Activated CD4-positive, alpha-beta T cell treated with anti-CD3 and anti-CD28 coated beads, Interleukin-2, Interleukin-4, amounts not matched to agents 100 ng/mL and 50 ng/mL, durations not matched to agents 16 hours and 8 hours (primary cell): ENCODE measurements around the gene LGALS7.
"Not testable (repeated sequence)": the region's sequence is repeated elsewhere in the genome, so short reads cannot be mapped to it uniquely, and the experiment has no call there.

Source experiments
- DNase-seq: peaks from one replicate; pipeline ENCODE4 v3.0.0-alpha.2; 2020; ENCODE audit warnings: low spot score

Gene LGALS7

DNA sequence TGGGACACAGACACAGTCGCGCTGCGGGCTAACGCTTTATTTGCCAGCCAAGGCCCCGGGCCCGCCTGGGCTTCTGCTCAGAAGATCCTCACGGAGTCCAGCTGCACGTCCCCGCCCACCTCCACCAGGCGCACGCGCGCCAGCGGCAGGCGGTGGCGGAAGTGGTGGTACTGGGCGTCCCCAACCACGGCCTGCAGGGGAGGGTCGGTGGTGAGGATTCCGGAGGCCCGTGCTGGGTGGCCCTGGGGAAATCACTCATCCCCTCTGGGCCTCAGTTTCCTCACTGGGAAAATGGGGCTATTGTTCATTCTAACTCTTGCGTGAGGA, 2.4 kb downstream of the LGALS7 start:
- not testable (repeated sequence) for DNase-seq

DNA sequence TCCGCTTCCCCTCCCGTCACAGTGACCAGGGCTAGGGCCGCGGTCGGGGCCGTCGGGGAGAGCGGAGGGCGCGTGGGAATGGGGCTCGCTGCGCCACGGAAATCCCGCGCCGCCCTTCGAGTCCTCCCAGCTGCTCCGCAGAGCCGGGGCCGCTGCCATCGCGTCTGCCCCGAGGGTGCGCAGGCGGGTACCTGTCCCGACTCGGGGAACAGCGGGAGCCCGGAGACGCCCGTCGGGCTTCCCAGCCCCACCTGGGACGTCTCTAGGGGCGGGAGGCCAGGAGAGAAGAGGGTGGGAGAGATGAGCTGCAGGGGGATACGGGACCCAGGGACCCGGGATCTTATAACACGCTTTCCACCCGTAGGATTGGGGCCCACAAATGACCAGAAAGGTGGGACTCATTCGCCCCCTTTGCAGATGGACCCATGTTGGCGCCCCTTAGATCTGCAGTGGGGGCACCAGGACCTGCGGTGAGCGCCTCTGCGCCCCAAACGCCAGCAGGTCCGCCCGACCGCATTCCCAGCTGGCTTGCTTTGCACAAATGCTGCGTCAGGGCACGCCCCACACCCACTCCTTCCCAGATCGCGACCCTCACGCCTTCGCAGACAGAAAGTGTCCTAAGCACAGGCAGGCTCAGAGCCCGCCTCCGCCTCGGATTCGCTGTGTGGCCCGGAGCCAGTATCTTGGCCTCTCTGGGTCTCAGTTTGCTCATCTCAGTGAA, 2.9 kb downstream of the LGALS7 start:
- DNase-seq = not testable (repeated sequence)

DNA sequence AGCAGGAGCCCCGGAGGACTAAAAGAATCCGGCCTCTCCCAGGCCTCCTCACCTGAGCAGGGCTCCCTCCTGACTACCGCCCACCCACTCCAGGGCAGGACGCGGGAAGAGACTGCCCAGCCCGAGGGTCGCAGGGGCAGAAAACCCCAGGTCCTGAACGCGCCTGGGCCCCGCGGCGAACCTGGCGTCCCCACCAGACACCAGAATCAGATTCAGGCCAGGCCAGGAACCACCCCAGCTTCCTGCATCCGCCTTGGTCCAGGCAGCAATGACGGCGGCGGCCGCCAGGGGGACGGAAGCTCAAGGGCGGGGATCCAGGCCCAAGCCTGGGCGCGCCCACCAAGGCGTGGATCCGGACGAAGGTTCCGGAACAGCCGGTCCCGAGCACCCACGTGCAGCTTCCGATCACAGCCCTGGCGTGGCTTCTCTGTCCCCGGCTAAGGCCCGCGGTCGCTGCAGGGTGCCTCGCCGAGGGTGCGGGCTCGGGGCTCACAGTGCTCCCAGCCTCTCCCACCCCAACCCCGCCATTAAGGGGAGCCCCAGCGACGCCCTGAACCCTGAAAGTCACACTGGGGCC, 3.6 kb downstream of the LGALS7 start:
- peak; percentile 90 for DNase-seq

DNA sequence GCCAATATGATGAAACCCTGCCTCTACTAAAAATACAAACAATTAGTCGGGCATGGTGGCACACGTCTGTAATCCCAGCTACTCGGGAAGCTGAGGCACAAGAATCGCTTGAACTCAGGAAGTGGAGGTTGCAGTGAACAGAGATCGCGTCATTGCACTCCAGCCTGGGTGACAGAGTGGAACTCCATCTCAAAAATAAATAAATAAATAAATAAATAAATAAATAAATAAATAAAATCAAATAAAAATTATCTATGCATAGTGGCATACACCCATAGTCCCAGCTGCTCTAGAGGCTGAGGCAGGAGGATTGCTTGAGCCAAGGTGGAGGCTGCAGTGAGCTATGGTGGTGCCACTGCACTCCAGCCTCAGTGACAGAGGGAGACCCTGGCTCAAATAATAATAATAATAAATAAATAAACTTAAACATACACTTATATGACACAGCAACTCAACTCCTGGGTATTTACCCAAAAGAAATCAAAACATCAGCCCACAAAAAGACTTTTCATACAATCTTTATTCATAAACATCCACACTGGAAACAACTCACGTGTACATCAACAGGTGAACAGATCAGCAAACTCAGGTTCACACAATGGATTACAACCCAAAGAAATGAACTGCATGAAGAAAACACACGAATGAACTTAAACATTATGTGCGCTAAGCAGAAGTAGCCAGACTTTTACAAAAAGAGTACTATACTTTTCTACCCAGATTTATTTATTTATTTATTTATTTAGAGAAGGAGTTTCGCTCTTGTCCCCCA, 6.9 kb downstream of the LGALS7 start:
- no peak for DNase-seq

DNA sequence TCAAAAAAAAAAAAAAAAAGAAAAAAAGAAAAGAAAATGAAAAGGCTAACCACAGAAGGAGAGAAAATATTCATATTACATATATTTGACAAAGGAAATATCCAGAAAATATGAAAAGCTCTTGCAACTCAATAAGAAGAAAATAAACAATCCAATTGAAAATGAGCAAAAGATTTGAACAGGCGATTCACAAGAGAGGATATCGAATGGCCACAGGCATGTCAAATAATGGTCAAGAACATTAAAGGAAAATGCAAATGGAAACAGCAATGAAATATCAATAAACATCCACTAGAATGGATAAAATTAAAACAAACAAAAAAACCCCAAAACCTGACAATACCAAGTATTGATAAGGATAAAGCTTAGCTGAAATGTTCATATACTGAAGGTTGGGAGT, 8.1 kb downstream of the LGALS7 start:
- no peak for DNase-seq

DNA sequence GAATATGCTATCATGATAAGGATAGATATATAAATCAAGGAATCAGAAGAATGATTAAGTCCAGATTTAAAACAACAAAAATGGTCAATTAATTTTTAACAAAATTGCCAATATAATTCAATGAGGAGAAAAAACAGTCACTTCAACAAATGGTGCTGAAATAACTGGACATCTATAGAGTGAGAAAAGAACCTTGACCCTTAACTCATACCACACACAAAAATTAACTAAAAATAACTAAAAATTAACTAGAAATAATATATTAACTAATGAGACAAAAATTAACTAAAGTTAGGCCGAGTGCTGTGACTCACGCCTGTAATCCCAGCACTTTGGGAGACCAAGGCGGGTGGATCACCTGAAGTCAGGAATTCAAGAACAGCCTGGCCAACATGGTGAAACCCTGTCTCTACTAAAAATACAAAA, 9.5 kb downstream of the LGALS7 start:
- DNase-seq = no peak

DNA sequence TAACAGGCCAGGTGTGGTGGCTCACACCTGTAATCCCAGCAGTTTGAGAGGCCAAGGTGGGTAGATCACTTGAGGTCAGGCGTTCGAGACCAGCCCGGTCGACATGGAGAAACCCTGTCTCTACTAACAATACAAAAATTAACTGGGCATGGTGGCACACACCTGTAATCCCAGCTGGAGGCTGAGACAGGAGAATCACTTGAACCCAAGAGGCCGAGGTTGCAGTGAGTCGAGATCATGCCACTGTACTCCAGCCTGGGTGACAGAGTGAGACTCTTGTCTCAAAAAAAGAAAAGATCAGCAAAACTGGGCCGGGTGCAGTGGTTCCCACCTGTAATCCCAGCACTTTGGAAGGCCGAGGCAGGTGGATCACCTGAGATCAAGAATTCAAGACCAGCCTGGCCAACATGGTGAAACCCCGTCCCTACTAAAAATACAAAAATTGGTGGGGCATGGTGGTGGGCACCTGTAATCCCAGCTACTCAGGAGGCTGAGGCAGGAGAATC, 11.4 kb downstream of the LGALS7 start:
- DNase-seq = not testable (repeated sequence)

DNA sequence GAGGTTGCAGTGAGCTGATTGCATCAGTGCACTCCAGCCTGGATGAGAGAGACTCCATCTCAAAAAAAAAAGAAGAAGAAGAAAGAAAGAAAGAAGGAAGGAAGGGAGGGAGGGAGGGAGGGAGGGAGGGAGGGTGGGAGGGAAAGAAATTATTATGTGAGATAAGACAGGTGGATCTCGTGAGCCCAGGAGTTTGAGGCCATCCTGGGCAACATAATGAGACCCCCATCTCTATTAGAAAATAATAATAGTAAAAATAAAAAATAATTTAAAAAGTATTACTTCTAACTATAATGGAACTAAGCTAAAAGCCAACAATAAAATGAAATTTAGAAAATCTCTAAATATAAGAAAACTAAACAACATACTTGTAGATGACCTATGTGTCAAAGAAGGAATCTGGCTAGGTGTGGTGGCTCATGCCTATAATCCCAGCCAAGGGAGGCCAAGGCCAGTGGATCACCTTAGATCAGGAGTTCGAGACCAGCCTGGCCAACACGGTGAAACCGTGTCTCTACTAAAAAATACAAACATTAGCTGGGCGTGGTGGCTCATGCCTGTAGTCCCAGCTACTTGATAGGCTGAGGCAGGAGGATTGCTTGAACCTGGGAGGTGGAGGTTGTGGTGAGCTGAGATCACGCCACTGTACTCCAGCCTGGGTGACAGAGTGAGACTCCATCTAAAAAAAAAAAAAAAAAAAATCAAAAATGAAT, 12.4 kb downstream of the LGALS7 start:
- not testable (repeated sequence) for DNase-seq

DNA sequence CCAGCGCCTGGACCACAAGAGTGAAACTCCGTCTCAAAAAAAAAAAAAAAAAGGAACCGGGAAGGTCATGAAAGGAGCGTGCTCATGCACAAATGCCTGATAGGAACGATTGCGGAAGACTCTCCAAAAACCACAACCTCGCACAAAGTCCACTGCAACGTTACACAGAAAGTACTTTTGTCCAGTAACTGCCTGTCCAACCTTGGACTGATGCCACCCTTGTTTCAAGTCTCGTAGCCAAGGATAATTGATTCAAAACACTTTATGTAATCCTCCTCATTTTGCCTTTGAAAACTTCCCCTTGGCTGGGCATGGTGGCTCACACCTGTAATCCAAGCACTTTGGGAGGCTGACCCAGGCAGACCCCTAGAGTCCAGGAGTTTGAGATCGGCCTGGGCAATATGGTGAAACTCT, 13.7 kb downstream of the LGALS7 start:
- DNase-seq = no peak

DNA sequence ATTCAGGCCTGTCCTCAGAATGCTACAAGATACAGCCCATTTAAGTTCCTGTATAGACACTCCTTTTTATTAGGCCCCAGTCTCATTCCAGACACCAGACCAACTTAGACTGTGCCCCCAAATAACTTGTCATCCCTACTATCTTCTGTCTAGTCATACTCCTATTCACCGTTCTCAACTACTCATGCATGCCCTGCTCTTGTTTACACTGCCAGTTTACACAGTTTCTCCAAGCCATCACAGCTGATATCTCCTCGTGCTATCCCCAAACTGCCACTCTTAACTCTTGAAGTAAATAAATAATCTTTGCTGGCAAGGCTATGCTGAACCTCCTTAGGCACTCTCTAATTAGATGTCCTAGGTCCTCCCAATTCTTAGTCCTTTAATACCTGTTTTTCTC, 19.1 kb downstream of the LGALS7 start:
- not testable (repeated sequence) for DNase-seq

DNA sequence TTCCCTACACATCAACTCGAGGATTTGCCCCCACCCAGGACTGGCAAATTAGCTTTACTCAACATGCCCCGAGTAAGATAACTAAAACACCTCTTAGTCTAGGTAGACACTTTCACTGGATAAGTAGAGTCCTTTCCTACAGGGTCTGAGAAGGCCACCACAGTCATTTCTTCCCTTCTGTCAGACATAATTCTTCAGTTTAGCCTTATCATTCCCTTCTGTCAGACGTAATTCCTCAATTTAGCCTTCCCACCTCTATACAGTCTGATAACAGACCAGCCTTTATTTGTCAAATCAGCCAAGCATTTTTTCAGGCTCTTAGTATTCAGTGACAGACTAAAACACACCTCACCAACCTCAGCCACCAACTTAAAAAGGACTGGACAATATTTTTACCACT, 19.5 kb downstream of the LGALS7 start:
- not testable (repeated sequence) for DNase-seq

DNA sequence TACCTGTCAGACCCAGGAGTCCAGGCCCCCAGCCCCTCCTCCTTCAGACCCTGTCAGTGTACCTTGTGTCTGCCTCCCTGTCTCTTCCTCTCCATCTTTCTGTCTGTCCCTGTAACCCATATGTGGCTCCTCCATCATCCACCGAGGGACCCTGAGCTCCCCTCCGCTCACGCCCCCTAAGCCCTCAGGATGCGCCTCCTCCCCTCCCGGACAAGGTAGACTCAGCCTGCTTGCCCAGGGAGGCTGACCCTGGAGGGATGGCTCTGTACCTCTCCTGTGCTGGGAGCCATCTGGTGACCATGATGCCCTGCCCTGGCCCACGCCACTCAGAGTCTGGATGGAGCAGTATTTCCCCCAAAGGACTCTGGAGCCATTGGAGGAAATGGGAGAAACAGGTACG, 28.0 kb downstream of the LGALS7 start:
- no peak for DNase-seq

DNA sequence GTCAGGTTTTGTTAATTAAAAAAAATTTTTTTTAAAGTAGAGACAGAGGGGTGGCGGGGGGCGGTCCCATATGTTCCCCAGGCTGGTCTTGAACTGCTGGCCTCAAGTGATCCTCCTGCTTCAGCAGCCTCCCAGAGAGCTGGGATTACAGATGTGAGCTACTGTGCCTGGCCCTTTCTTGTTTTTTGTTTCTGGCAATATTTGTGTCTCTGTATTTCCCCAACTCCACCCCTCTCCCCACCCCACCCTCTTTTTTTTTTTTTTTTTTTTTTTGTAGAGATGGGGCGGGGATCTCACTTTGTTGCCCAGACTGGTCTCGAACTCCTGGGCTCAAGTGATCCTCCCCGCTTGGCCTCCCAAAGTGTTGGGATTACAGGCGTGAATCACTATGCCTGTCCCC, 28.4 kb downstream of the LGALS7 start:
- DNase-seq = no peak

DNA sequence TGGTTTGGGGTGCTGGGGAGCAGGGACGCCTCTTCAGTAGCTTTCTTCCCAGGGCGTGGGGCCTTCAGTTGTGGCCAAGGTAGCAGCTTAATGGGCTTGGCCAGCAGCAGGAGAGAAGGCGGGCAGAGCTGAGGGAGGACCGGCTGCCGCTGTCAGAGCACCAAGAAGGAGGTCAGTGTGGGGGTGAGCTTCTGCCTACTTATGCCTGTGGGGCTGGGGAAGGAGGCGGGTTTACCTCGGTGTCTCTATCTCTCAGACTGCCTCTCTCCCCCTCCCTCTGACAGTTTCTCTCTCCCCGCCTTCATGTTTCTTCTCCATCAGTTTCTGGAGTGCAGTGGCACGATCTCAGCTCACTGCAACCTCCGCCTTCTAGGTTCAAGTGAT, 29.0 kb downstream of the LGALS7 start, which contains the start of gene CAPN12:
TSS of gene CAPN12 (minus strand) at position 177 of the 384 bp plus-strand sequence. CDS start 309 bp downstream, outside the sequence.
- DNase-seq = no peak

DNA sequence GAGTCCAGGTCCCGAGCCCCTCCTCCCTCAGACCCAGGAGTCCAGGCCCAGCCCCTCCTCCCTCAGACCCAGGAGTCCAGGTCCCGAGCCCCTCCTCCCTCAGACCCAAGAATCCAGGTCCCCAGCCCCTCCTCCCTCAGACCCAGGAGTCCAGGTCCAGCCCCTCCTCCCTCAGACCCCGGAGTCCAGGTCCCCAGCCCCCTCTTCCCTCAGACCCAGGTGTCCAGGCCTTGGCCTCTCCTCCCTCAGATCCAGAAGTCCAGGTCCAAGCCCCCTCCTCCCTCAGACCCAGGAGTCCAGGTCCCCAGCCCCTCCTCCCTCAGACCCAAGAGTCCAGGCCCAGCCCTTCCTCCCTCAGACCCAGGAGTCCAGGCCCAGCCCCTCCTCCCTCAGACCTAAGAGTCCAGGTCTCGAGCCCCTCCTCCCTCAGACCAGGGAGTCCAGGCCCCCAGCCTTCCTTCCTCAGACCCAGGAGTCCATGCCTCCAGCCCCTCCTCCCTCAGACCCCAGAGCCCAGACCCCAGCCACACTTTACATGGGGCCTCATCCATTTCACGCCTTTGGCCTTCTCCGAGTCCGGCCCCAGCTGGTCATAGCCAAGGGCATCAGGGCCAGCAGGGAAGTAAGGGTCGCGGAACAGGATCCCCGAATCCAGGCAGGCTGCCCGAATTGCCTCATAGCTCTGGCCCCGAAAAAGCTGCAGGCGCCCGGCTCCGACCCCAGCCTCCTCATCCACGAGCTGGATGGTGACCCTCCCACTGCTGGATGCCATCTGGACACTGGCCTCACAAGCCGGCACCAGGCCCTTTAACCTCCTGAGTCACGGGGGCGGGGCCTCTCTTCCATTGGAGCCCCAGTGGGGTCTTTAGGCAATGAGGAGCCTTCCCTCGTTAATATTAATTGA, 29.7 kb downstream of the LGALS7 start:
- no peak for DNase-seq

DNA sequence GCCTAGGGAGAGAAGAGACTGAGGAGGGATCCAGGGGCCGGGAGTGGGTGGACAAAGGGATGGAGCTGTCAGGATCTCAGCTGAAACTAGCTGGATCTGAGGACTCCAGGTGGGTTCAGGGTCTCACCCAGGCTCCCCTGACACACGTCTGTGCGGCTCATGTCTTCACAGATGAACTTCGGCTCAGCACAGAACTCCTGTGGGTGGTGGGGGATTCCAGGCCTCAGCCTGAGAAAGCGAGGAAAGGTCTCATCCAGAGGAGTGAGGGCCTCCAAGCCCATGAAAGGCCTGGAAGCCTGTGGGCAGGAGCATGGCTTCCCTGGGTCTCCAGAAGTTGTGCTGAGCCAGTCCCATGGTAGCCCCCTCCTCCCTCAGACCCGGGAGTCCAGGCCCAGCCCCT, 30.4 kb downstream of the LGALS7 start:
- no peak for DNase-seq

DNA sequence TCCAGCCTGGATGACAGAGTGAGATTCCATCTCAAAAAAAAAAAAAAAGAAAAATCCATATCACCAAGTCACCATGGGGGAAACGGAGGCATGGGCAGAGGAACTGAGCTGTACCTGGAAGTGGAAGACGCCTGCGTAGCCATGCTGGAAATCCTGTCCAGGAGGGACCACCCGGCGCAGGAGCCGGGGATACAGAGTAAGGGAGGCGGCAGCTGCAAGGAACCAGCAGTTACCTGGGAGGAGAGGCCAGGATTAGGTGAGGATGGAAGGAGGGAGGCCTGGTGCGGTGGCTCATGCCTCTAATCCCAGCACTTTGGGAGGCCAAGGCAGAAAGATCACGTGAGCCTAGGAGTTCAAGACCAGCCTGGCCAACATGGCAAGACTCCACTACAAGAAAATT, 31.0 kb downstream of the LGALS7 start:
- DNase-seq = no peak

DNA sequence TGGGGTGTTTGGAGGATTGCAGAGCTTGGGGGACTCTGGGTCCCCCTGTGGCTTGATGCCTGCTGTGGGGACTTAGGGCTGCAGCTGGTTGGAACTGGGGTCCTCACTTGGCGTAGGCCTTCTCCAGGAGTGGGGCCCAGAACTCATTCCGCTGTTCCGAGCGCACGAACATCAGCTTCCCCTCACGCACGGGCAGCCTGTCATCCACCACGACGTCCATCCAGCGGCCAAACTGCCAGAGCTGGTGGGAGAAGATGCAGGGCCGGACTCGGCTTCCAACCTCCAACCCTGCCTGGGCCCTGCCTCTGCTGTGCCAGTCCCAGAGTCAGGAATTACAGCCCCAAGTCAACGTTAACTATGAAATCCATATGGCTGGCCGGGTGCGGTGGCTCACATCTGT, 31.6 kb downstream of the LGALS7 start:
- DNase-seq = no peak

DNA sequence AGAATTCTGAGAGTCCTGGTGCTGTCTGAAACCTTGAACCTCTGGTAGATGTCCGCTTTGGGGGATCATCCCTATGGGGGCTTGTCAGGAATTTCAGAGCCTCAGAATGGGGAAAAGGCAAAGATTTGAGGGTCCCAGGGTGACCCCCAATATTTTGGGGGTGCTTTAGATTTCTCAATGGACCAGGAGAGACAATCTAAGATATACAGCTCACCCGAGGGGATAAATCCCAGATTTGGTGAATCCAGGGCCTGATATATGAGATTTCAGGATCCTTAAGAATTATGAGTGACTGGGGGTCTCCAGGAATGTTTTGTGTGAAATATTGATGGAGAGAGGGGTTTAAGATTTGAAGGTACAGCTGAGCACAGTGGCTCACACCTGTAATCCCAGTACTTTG, 32.4 kb downstream of the LGALS7 start:
- DNase-seq = no peak

DNA sequence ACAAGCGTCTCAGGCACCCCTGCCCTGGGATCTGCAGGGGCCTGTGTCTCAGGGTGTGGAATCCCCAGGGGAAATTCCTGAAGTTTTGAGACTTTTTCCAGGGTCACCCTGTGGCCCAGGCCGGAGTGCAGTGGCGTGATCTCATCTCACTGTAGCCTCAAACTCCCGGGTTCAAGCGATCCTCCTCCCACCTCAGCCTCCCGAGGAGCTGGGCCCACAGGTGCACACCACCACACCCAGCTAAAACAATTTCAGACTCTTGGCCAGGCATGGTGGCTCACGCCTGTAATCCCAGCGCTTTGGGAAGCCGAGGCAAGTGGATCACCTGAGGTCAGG, 33.1 kb downstream of the LGALS7 start:
- DNase-seq = no peak

DNA sequence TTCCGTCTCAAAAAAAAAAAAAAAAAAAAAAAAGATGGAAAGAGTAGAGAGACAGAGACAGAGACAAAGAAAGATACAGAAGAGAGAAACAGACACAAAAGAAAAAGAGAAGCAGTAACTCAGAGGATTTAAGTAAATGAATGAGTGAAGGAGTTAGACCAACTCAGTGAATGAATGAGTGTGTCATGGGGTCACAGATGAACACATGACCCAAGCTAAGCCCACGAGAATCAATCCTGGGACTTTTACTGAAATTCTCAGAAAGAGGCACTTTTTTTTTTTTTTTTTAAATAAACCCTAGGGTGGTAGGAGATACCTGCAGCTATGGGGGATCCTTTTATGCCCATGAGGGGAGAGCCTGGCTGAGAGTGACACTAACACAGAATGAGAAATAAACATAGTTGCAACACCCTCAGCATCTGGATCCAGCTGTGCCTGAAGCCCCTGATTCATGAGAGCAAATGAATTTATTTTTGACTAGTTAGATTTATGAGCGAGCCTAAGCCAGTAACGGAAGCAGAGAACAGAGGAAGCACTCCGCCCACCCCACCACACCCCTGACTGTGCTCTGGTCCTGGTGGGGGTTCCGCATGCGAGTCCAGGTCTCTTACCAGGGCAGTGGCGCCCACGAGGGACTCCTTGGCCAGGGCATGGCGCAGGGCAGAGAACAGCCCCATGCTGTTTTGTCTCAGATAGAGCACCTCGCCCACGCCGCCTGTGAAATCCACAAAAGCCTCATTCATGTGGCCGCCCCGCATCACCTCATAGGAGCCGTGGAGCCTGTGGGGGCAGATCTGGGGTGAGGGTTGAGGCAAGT, 33.7 kb downstream of the LGALS7 start:
- DNase-seq = no peak
